ENCODE data around the gene UBE2B. TPM values are rescaled to one million over a fixed set of nuclear protein-coding genes. Genes with fewer than 3 reads are reported as not detected.

The UBE2B gene
- total and polyA plus RNA-seq, 4 donors = 20.1 to 91.6 (median 31.0) TPM

- no peaks in the 10 kb centered on the region for H3K9me3 ChIP-seq (ENCODE audit: control insufficient read depth in 4 of 4, low read length in 3 of 4)
- H3K4me3 ChIP-seq (ENCODE audit: low read depth in 1 of 3, low read length in 3 of 3) = no peak overlapping the region
- TF ChIP-seq, protein P1, sequence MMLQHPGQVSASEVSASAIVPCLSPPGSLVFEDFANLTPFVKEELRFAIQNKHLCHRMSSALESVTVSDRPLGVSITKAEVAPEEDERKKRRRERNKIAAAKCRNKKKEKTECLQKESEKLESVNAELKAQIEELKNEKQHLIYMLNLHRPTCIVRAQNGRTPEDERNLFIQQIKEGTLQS (IDR thresholded peaks at IDR 0.05) = no peak
- TF ChIP-seq, protein P2, sequence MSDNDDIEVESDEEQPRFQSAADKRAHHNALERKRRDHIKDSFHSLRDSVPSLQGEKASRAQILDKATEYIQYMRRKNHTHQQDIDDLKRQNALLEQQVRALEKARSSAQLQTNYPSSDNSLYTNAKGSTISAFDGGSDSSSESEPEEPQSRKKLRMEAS (IDR thresholded peaks at IDR 0.05) = no peak
- TF ChIP-seq TAF1 (conservative IDR thresholded peaks at IDR 0.05) (no peak), HNF4G (IDR thresholded peaks at IDR 0.05) (no peak), FOXA2 (IDR thresholded peaks at IDR 0.05) (no peak), GABPA (IDR thresholded peaks at IDR 0.05 in 1 of 2, conservative IDR thresholded peaks at IDR 0.05 in 1 of 2) (no peak), REST (IDR thresholded peaks at IDR 0.05) (no peak), FOXA1 (IDR thresholded peaks at IDR 0.05) (no peak), NR2F2 (IDR thresholded peaks at IDR 0.05) (no peak), JUND (IDR thresholded peaks at IDR 0.05) (no peak), EGR1 (IDR thresholded peaks at IDR 0.05; ENCODE audit: low read depth in 2 of 2) (no peak), RAD21 (IDR thresholded peaks at IDR 0.05) (no peak)
- TF ChIP-seq, protein P3, sequence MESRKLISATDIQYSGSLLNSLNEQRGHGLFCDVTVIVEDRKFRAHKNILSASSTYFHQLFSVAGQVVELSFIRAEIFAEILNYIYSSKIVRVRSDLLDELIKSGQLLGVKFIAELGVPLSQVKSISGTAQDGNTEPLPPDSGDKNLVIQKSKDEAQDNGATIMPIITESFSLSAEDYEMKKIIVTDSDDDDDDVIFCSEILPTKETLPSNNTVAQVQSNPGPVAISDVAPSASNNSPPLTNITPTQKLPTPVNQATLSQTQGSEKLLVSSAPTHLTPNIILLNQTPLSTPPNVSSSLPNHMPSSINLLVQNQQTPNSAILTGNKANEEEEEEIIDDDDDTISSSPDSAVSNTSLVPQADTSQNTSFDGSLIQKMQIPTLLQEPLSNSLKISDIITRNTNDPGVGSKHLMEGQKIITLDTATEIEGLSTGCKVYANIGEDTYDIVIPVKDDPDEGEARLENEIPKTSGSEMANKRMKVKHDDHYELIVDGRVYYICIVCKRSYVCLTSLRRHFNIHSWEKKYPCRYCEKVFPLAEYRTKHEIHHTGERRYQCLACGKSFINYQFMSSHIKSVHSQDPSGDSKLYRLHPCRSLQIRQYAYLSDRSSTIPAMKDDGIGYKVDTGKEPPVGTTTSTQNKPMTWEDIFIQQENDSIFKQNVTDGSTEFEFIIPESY (IDR thresholded peaks at IDR 0.05) = no peak
- no peaks in the 10 kb centered on the region for H3K27me3 ChIP-seq (ENCODE audit: control insufficient read depth in 4 of 4, insufficient read depth in 4 of 4, low read length in 3 of 4)
- no peak for DNase-seq (ENCODE audit: low spot score)
- no peaks in the 10 kb centered on the region for H3K36me3 ChIP-seq (ENCODE audit: control insufficient read depth in 4 of 4, insufficient read depth in 3 of 4, low read depth in 1 of 4, low read length in 3 of 4)
- no peak overlapping the region for H3K27ac ChIP-seq (ENCODE audit: low read depth in 1 of 2, low read length in 2 of 2)
- H3K4me1 ChIP-seq (ENCODE audit: control insufficient read depth in 4 of 4, insufficient read depth in 4 of 4, low read length in 3 of 4) = peaks cover 11 to 35% (median 27%) of the 10 kb centered on the region in 4 donors
- H3K9ac ChIP-seq (ENCODE audit: low read depth in 1 of 2, low read length in 2 of 2) = no peak overlapping the region
- WGBS = 54% methylated on average over 3 of the region's 3 CpGs
These were observed 68.9 kb downstream of the UBE2B start for GRCh38 chr5:134440201-134440755.

Other genes starting within 250 kb of the UBE2B start
- gene SKP1, start 194.6 kb upstream of the UBE2B start, total RNA-seq = 100 to 1,000 TPM; 129 to 207 TPM
- 100 to 1,000 TPM; 298 to 407 TPM for gene SKP1, start 194.6 kb upstream of the UBE2B start, polyA plus RNA-seq
- 10 to 100 TPM; 45.2 to 71.6 TPM for gene PPP2CA, start 145.5 kb upstream of the UBE2B start, total RNA-seq
- gene PPP2CA, start 145.5 kb upstream of the UBE2B start, polyA plus RNA-seq = 10 to 100 TPM; 43.3 to 64.9 TPM
- under 1 TPM; 0.05 to 0.25 TPM for gene CDKL3, start 4.4 kb upstream of the UBE2B start, total RNA-seq
- gene CDKL3, start 4.4 kb upstream of the UBE2B start, polyA plus RNA-seq = under 1 TPM; 0.29 to 0.50 TPM
- 10 to 100 TPM in 1 of 2 donors, 1 to 10 TPM in 1; 7.8 to 10.8 TPM for gene CDKN2AIPNL, start 40.3 kb downstream of the UBE2B start, total RNA-seq
- 10 to 100 TPM in 1 of 2 donors, 1 to 10 TPM in 1; 7.2 to 13.3 TPM for gene CDKN2AIPNL, start 40.3 kb downstream of the UBE2B start, polyA plus RNA-seq
- gene JADE2, start 154.1 kb downstream of the UBE2B start, total RNA-seq = 10 to 100 TPM in 1 of 2 donors, 1 to 10 TPM in 1; 5.7 to 11.4 TPM
- gene JADE2, start 154.1 kb downstream of the UBE2B start, polyA plus RNA-seq = 1 to 10 TPM; 3.9 to 5.3 TPM